ENCODE data around the gene BAHCC1. TPM values are rescaled to one million over a fixed set of nuclear protein-coding genes. Genes with fewer than 3 reads are reported as not detected.

BAHCC1 gene
- total RNA-seq, 1 experiment from 2014 or later, result 29.8 TPM

- H3K4me3 Mint-ChIP-seq, result no peak overlapping the region
- peaks cover 43% of the 10 kb centered on the region for H3K27me3 Mint-ChIP-seq (ENCODE audit: low read depth)
- POLR2A ChIA-PET, result interaction anchor here (1.2 to 2.1 kb wide), 2 partner anchors 14 to 15 kb away, joined by 7 to 12 read pairs; partner anchors contain the start of gene ACTG1
- peaks cover 9% of the 10 kb centered on the region for H3K4me1 Mint-ChIP-seq
- no peak for TF ChIP-seq ZBTB21 (CRISPR knock-in tag; IDR thresholded peaks at IDR 0.05; ENCODE audit: borderline replicate concordance)
- no peak for TF ChIP-seq NFATC4 (CRISPR knock-in tag; IDR thresholded peaks at IDR 0.05)
- no peak for TF ChIP-seq HMGA2 (CRISPR knock-in tag; IDR thresholded peaks at IDR 0.05)
- no peak for TF ChIP-seq NR1H2 (CRISPR knock-in tag; IDR thresholded peaks at IDR 0.05)
- TF ChIP-seq ATF6 (CRISPR knock-in tag; IDR thresholded peaks at IDR 0.05), result no peak
- no peak for TF ChIP-seq NFYB (CRISPR knock-in tag; conservative IDR thresholded peaks at IDR 0.05; ENCODE audit: low read depth)
- TF ChIP-seq NFE2L1 (CRISPR knock-in tag; IDR thresholded peaks at IDR 0.05), result no peak
- no peak for TF ChIP-seq GTF2I (CRISPR knock-in tag; conservative IDR thresholded peaks at IDR 0.05)
- no peak for TF ChIP-seq NR2C2 (CRISPR knock-in tag; IDR thresholded peaks at IDR 0.05)
- no peak for TF ChIP-seq TP53 (CRISPR knock-in tag; IDR thresholded peaks at IDR 0.05)
- TF ChIP-seq SMAD3 (CRISPR knock-in tag; IDR thresholded peaks at IDR 0.05; ENCODE audit: borderline replicate concordance), result no peak
- no peak for TF ChIP-seq MXD4 (CRISPR knock-in tag; IDR thresholded peaks at IDR 0.05; ENCODE audit: borderline replicate concordance)
- no peak for TF ChIP-seq STAT6 (CRISPR knock-in tag; conservative IDR thresholded peaks at IDR 0.05; ENCODE audit: low read depth)
- no peak for DNase-seq (ENCODE audit: low spot score)
- no peak for ATAC-seq
- no peak overlapping the region for H3K27ac Mint-ChIP-seq
- H3K9me3 Mint-ChIP-seq, result no peaks in the 10 kb centered on the region
- no peaks in the 10 kb centered on the region for H3K36me3 Mint-ChIP-seq
- CTCF ChIA-PET, result interaction anchor here (1.1 to 2.2 kb wide), 3 partner anchors 14 to 24 kb away, joined by 3 to 10 read pairs (median 5); no protein-coding TSS in a partner anchor
Observed at GRCh38 chr17:81498953-81499600, 103.8 kb downstream of the BAHCC1 start.

- Mint-ChIP-seq H3K4me3 (no peak overlapping the region), H3K36me3 (no peaks in the 10 kb centered on the region), H3K9me3 (no peaks in the 10 kb centered on the region), H3K4me1 (peaks cover 8% of the 10 kb centered on the region), H3K27ac (no peak overlapping the region), H3K27me3 (ENCODE audit: low read depth) (peaks cover 39% of the 10 kb centered on the region)
- POLR2A ChIA-PET, result interaction anchor here (1.2 to 2.1 kb wide), 2 partner anchors 14 to 15 kb away, joined by 7 to 12 read pairs; partner anchors contain the start of gene ACTG1
- ATAC-seq, result no peak
- no peak for DNase-seq (ENCODE audit: low spot score)
- CTCF ChIA-PET, result interaction anchor here (0.6 to 2.2 kb wide), 7 partner anchors 9 to 256 kb away, joined by 4 to 10 read pairs (median 5); no protein-coding TSS in a partner anchor
- TF ChIP-seq AR (CRISPR knock-in tag; IDR thresholded peaks at IDR 0.05) (no peak), ETV6 (CRISPR knock-in tag; IDR thresholded peaks at IDR 0.05) (no peak), ZBTB21 (CRISPR knock-in tag; IDR thresholded peaks at IDR 0.05; ENCODE audit: borderline replicate concordance) (no peak), FOXP1 (CRISPR knock-in tag; IDR thresholded peaks at IDR 0.05; ENCODE audit: borderline replicate concordance) (no peak), MAX (CRISPR knock-in tag; IDR thresholded peaks at IDR 0.05) (no peak), NR1H2 (CRISPR knock-in tag; IDR thresholded peaks at IDR 0.05) (no peak), OVOL2 (CRISPR knock-in tag; IDR thresholded peaks at IDR 0.05; ENCODE audit: borderline replicate concordance) (no peak), NFATC4 (CRISPR knock-in tag; IDR thresholded peaks at IDR 0.05) (no peak), TCF7 (CRISPR knock-in tag; IDR thresholded peaks at IDR 0.05; ENCODE audit: low read depth) (no peak), ATF1 (CRISPR knock-in tag; IDR thresholded peaks at IDR 0.05) (no peak), STAT6 (CRISPR knock-in tag; conservative IDR thresholded peaks at IDR 0.05; ENCODE audit: low read depth) (no peak), CREM (CRISPR knock-in tag; IDR thresholded peaks at IDR 0.05) (no peak)
Observed at GRCh38 chr17:81499601-81499970, 104.3 kb downstream of the BAHCC1 start.
